Activated T-cell treated with anti-CD3 and anti-CD28 coated beads, Interleukin-2, amount 50 U/mL, for 4 hours (primary cell): ENCODE results near the gene NYNRIN. TPM values are rescaled to one million over a fixed set of nuclear protein-coding genes. Genes with fewer than 3 reads are reported as not detected.

Experiments
- ATAC-seq, 2 donors: fragments of 200-7000 bp; cut with Tn5 transposase; one replicate each; pipeline ENCODE4 v1.10.0; 2021
- DNase-seq: peaks from one replicate; pipeline ENCODE4 v3.0.0-alpha.2; 2020
- H3K27me3 Mint-ChIP-seq: one replicate; pipeline ENCODE4 v1.8.0; 2021; ENCODE audit warnings: low read depth, mixed read lengths
- H3K36me3 Mint-ChIP-seq: one replicate; pipeline ENCODE4 v1.8.0; 2022; ENCODE audit warnings: mixed read lengths; ENCODE audit not compliant: insufficient read depth
- H3K4me1 Mint-ChIP-seq: one replicate; pipeline ENCODE4 v1.8.0; 2021; ENCODE audit warnings: low read depth, mixed read lengths
- H3K4me3 Mint-ChIP-seq: one replicate; pipeline ENCODE4 v1.8.0; 2021; ENCODE audit warnings: mild to moderate bottlenecking, moderate library complexity, mixed read lengths
- H3K9me3 Mint-ChIP-seq: one replicate; pipeline ENCODE4 v1.8.0; 2021; ENCODE audit warnings: mixed read lengths
- total RNA-seq, 3 donors: library from RNA; stranded (reverse); gene quantifications; one replicate each; pipeline ENCODE4 v1.2.1, GENCODE V29; 2021

Gene NYNRIN
- total RNA-seq, 3 donors from 2014 or later: 0.03 to 0.05 TPM; not detected in 1

DNA sequence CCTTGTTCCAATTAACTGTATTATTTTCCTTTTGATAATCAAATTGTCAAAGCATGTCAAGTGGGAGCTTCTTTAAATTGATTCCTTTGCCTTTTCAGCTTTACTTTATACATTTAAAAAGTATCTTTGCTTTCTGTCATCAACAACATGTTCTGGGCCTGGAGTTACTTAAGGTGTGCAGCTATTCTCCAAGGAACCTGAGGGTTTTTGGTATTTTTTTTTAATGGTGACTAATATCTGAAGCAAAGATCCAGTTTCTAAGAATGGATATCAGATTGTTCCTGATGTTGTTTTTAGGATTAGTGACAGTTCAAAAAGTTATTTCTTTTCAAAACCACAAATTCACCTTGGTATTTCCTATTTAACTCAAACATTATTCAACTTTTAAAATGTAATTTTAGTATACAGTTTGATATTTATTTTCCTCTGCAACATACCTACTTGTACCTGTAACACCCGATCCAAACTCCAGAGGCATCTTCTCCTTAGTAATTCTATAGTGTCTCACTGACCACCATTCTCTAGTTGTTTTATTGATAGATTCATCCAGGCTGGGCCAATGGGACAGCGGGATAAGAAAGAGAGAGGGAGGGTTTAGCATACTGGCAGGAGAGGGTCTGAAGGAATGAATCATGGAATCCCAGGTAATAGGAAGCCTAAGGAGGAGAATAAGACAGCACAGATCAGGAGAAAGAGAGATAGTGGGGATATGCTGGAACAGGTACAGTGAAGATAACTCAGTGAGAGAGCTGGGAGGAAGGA, 27.5 kb downstream of the NYNRIN start:
- no peak for ATAC-seq
- Mint-ChIP-seq H3K9me3 (no peaks in the 10 kb centered on the region), H3K4me1 (peaks cover 40% of the 10 kb centered on the region), H3K4me3 (peak overlapping the region; percentile 33), H3K27me3 (no peaks in the 10 kb centered on the region), H3K36me3 (no peaks in the 10 kb centered on the region)
- no peak for DNase-seq

DNA sequence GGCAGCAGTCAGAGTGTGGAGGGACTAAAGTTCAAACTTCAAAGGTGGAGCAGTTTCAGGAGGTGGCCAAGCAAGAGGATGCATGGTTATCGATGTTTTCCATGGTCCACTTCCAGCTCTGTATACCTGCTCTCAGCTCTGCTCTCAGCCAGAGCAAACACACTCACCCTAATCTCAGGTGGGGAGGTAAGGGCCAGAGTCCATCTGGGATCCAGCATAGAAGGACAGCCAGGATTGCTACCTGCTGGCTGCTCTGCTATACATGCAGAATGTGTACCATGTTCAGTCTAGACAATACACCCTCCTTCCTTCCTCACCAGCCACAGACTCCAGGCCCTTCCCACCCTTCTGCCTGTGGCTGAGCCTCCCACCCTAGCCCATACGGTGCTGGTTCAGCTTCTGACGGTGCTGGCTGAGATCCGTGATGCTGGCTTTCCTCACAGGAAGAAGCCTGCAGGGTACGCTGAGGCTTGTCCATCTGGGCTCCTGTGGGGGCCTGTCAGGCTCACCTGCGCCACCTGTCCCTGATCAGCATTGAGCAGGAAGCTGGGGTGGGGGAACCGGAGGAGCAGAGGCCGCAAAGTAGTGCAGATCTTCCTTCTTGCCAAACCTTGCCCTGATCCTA, 28.2 kb downstream of the NYNRIN start:
- Mint-ChIP-seq H3K4me1 (peaks cover 47% of the 10 kb centered on the region), H3K27me3 (no peaks in the 10 kb centered on the region), H3K9me3 (no peaks in the 10 kb centered on the region), H3K36me3 (peaks cover 3% of the 10 kb centered on the region), H3K4me3 (peak overlapping the region; percentile 33)
- ATAC-seq (no peak), DNase-seq (no peak)

DNA sequence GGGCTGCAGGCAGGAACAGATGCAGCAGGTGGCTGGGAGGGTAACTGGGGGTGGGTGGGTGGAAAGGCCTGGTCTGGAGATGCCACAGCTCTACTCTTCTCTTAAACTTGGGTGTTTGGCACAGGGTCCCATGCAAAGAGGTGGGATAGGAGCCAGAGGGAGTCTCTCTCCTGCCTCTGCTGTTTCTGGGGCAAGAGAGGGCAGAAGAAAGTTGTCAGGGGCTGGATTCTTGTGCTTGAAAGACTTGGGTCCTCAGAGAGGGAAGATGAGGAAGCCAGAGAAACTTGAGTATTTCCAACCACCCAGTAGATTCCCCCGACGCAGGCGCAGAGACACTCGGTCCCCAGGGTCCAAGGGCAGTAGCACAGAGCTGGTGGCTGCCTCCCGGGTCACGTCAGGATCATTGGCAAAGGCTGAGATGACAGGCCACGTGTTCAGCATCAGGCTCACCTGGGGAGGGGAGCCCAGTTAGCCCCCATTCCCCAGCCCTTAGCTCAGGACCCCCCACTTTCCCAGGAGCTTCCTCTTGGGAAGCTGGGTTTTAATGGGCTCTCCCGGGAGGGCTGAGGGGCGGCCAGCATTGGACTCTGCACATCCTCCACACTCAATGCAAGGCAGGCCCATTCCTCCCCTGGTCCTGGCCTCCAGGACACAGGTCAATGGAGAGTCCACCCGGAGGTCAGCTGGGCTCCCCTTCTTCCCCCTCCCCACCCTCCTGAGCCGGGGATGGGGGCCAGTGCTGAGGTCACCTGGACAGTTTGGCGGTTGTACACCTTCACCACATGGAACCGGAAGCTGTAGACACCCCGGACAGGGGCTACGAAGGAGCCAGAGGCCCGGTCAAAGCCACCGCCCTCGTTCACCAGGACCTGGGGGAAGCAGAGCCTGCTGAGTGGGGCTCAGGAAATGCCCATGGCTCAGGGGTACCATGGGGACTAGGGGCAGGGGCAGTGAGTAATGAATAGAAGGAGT, 29.0 kb downstream of the NYNRIN start:
- H3K27me3 Mint-ChIP-seq: no peaks in the 10 kb centered on the region
- peaks cover 6% of the 10 kb centered on the region for H3K36me3 Mint-ChIP-seq
- ATAC-seq: no peak
- peaks cover 47% of the 10 kb centered on the region for H3K4me1 Mint-ChIP-seq
- no peaks in the 10 kb centered on the region for H3K9me3 Mint-ChIP-seq
- DNase-seq: no peak
- peak overlapping the region; percentile 33 for H3K4me3 Mint-ChIP-seq

DNA sequence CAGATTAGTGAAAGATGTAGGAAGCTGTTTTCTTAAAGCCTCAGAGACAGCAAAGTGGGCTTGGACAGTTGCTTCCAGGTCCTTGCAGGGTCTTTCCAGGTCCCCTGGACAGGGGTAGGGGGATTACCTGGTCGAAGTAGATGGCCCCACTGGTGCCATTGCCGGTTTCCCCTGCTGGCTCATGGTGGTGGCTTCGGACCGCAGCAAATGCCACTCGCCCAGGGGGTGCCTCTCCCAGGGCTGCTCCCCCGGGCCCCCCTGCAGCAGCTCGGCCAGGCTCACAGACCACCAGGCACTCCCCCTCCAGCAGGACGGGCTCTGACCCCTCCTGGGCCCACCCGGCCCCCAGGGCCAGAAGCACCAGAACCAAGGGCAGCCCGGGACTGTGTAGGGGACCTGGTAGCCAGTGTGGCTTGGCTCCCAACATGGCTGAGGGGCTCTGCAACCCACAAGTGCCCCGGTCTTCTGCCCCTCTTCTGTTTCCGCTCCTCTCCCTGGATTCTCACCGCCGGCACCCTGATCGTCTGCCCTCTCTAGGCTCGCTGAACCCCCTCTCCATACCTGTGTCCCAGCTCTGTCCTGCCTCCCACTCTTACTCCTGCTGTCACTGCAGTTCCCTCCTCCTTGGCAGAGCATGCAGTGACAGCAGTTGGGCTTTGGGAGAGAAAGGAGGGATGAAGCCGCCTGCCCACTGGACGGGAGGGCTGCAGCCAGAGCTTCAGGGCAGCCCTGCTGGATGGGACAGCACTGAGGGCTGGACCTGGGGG, 30.0 kb downstream of the NYNRIN start:
- ATAC-seq: no peak
- Mint-ChIP-seq H3K36me3 (peaks cover 15% of the 10 kb centered on the region), H3K4me1 (peaks cover 50% of the 10 kb centered on the region), H3K27me3 (no peaks in the 10 kb centered on the region), H3K9me3 (no peaks in the 10 kb centered on the region), H3K4me3 (peak overlapping the region; percentile 85)
- DNase-seq: no peak

DNA sequence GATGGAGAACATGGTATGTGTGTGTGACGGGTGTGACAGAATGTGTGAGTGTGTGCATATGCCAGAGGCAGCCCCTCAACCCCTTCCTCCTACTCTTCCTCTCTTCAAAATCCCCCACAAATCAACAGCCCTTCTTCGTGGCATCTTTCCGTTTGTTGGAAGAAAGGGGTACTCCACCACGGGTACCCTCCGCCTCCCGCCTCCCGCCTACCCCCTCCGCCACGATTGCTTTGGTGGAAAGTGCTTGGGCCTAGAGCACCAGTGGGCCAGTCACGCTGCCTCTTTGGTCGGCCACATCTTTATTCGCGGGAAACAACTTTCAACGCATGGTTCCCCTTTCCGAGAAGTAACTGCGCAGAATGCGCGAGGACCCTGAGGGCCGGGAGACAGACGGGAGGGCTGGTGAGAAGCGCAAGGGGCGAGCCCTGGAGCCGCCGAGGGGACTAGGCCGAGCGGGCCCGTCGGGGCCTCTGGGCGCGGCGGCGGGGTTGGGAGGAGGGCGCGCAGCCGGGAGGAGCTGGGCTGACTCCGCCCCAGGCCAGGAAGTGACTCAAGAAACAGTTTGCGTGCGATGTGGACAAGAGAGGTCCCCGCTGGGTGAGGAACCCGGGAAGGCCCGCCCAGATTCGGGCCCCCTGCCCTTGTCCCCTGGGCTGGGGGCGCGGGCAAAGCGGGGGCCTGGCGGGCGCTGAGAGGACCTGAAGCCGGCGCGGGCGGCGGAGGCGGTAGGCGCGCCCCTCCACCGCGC, 30.8 kb downstream of the NYNRIN start, which contains the start of the genes CBLN3 and KHNYN:
CBLN3 (minus strand) TSS at position 274 of the 748 bp plus-strand sequence. CDS start 614 bp downstream, outside the sequence.
KHNYN (plus strand) TSS at position 560 of the 748 bp plus-strand sequence. CDS start 777 bp downstream, outside the sequence.
- Mint-ChIP-seq H3K4me1 (peaks cover 50% of the 10 kb centered on the region), H3K9me3 (no peaks in the 10 kb centered on the region), H3K4me3 (peak within 1 kb of the TSS; percentile 91), H3K27me3 (no peaks in the 10 kb centered on the region), H3K36me3 (peaks cover 17% of the 10 kb centered on the region)
- DNase-seq (peak; percentile 83), ATAC-seq (peak; percentile 86 to 87)

DNA sequence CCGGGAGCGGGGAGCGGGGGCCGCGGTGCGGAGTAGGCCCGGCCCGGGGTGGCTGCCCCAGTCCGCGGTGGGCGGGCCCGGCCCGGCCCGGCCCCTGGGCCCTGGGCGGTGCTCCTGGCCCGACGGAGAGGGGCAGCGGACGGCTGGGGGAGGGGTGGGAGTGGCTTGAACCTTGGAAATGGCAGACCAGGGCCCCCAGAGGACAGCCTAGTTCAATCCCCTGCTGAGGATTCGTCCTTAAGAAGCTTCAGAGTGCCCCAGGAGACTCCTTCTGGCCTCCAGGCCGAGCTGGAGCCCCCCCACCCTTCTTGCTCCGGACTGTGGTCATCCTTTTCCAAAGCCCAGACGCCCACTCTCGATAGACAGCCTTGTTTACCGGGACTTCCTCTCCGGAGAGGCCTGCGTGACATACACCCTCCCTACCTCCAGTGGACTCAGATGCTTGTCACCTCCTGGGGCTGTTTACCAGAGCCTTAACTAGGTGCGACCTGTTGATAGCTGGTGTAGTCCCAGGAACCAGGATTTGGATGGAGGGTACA, 31.4 kb downstream of the NYNRIN start:
- H3K4me3 Mint-ChIP-seq: peak overlapping the region; percentile 91
- no peaks in the 10 kb centered on the region for H3K27me3 Mint-ChIP-seq
- H3K4me1 Mint-ChIP-seq: peaks cover 49% of the 10 kb centered on the region
- ATAC-seq (peak; percentile 62 to 63), DNase-seq (no peak)
- H3K9me3 Mint-ChIP-seq: no peaks in the 10 kb centered on the region
- H3K36me3 Mint-ChIP-seq: peaks cover 17% of the 10 kb centered on the region

DNA sequence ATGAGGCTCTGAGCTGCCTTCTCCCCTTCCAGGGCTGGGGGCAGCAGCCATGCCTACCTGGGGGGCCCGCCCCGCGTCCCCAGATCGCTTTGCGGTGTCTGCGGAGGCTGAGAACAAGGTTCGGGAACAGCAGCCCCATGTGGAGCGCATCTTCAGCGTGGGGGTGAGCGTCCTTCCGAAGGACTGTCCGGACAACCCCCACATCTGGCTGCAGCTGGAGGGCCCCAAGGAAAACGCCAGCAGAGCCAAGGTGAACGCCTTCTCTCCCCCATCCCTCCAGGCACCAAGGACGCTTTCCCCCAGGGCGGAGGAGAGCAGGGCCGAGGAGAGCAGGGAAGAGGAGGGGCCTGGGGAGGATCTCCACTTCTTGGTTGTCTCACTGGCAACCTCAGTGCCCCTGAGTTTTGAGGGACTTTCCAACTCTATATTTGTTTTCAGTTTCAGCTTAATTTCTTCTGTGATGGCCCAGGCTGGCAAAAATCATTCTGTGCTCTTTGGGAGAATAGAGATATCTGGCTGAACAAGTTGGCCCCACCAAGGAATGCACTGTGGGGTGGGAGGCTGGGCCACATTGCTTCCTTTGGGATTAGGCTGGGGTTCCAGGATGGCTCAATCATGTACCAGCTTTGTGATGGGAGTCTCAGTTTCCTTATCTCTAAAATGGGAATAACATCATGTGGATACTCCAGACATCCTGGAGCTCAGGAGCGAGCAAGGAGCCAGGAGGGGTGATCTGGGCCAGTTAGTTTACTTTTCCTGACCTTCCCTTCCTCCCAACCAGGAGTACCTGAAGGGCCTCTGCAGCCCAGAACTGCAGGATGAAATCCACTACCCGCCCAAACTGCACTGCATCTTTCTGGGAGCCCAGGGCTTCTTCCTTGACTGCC, 32.1 kb downstream of the NYNRIN start:
- Mint-ChIP-seq H3K4me3 (peak overlapping the region; percentile 91), H3K9me3 (no peaks in the 10 kb centered on the region), H3K4me1 (peaks cover 45% of the 10 kb centered on the region), H3K27me3 (no peaks in the 10 kb centered on the region), H3K36me3 (peaks cover 22% of the 10 kb centered on the region)
- DNase-seq (peak; percentile 40), ATAC-seq (peak; percentile 44 to 65)

DNA sequence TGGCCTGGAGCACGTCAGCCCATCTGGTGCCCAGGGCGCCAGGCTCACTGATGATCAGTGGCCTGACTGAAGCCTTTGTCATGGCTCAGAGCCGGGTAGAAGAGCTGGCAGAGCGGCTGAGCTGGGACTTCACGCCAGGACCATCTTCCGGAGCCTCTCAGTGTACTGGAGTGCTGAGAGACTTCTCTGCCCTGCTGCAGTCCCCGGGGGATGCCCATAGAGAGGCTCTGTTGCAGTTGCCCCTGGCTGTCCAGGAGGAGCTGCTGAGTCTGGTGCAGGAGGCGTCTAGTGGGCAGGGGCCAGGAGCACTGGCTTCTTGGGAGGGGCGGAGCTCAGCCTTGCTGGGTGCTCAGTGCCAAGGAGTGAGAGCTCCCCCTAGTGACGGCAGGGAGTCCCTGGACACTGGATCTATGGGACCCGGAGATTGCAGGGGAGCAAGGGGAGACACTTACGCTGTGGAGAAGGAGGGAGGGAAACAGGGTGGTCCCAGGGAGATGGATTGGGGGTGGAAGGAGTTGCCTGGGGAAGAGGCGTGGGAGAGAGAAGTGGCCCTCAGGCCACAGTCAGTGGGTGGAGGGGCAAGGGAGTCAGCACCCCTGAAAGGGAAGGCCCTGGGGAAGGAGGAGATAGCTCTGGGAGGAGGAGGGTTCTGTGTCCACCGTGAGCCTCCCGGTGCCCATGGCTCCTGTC, 32.9 kb downstream of the NYNRIN start:
- ATAC-seq (peak; percentile 51 to 57), DNase-seq (peak; percentile 88)
- peak overlapping the region; percentile 91 for H3K4me3 Mint-ChIP-seq
- peaks cover 44% of the 10 kb centered on the region for H3K4me1 Mint-ChIP-seq
- no peaks in the 10 kb centered on the region for H3K27me3 Mint-ChIP-seq
- peaks cover 26% of the 10 kb centered on the region for H3K36me3 Mint-ChIP-seq
- H3K9me3 Mint-ChIP-seq: no peaks in the 10 kb centered on the region

DNA sequence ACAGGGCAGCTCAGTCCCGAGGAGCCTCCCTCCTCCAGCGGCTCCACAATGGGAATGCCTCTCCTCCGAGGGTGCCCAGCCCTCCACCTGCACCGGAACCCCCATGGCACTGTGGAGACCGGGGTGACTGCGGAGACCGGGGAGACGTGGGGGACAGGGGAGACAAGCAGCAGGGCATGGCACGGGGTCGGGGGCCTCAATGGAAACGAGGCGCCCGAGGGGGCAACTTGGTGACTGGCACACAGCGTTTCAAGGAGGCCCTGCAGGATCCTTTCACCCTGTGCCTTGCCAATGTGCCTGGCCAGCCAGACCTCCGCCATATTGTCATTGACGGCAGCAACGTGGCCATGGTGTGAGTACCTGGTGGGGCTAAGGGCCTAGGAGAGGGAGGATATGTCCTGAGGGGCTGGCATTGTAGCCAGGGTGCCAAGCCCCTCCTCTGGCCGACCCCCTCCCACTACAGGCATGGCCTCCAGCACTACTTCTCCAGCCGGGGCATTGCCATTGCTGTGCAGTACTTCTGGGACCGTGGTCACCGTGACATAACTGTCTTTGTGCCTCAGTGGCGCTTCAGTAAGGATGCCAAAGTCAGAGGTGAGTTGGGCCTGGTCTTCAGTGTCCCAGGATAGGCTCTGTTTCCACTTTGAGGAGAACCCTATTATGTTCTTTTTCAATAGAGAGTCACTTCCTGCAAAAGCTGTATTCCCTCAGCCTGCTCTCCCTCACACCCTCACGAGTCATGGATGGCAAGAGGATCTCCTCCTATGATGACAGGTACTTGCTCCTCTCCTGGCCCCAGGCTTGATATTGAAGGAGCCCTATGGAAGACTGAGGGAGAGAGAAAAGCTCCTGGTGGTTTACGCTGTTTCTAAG, 33.7 kb downstream of the NYNRIN start:
- Mint-ChIP-seq H3K4me3 (no peak overlapping the region), H3K4me1 (peaks cover 45% of the 10 kb centered on the region), H3K27me3 (no peaks in the 10 kb centered on the region), H3K9me3 (no peaks in the 10 kb centered on the region), H3K36me3 (peaks cover 32% of the 10 kb centered on the region)
- no peak for ATAC-seq
- DNase-seq: no peak

DNA sequence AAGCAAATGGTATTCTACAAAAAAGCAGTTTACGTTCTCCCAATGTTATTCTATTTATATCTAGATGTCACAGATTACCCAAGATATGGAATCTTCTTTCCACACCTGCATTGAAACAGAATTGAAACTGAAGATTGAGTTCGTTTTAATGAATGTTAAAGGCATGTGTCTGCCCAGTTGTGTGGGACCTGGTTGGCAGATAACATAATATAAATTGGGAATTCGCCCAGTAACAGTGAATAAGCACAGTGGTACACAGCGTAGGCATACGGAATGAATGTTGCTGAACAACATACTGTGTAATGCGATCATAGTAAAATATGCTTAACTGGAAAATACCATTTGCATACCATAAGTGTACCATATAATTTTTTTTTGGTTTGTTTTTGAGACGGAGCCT, 35.2 kb downstream of the NYNRIN start:
- H3K36me3 Mint-ChIP-seq: peaks cover 40% of the 10 kb centered on the region
- DNase-seq: no peak
- peaks cover 53% of the 10 kb centered on the region for H3K4me1 Mint-ChIP-seq
- H3K4me3 Mint-ChIP-seq: no peak overlapping the region
- ATAC-seq: no peak
- no peaks in the 10 kb centered on the region for H3K9me3 Mint-ChIP-seq
- H3K27me3 Mint-ChIP-seq: no peaks in the 10 kb centered on the region

DNA sequence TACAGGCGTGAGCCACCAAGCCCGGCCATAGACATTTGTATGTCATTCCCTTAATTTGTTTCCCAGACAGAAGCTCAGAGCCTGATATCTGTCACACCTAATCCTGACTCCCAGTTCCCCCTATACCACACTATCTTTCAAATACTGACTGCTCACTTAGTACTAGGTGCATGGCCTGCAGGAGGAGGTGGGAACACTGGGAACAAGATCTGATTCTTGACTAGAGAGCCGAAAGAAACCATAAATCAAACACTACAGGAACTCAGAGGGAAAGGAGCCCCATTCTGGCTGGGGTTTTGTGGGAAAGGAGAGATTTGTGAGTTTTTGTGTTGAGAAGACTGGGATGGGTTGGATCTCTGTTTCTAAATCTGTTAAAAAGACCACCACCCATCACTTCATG, 35.9 kb downstream of the NYNRIN start:
- Mint-ChIP-seq H3K9me3 (no peaks in the 10 kb centered on the region), H3K27me3 (no peaks in the 10 kb centered on the region), H3K4me3 (no peak overlapping the region), H3K36me3 (peaks cover 40% of the 10 kb centered on the region), H3K4me1 (peaks cover 54% of the 10 kb centered on the region)
- no peak for DNase-seq
- no peak for ATAC-seq
